Motor neuron (in vitro differentiated cells): Measurements from ENCODE around the gene GPN1. TPM values are rescaled to one million over a fixed set of nuclear protein-coding genes. Genes with fewer than 3 reads are reported as not detected.
"Not testable (repeated sequence)": the region's sequence is repeated elsewhere in the genome, so short reads cannot be mapped to it uniquely, and the experiment has no call there.

Experiments
- ATAC-seq, 8 experiments: fragments of 200-7000 bp; cut with Tn5 transposase; replicated peaks in 6 of 8; 2 replicates each; pipeline ENCODE4 v1.8.0; 2021; ENCODE audit warnings: mild to moderate bottlenecking in 8 of 8, moderate library complexity in 8 of 8
- H3K27ac ChIP-seq, 2 donors: fragments of 250-450 bp; sonication (Bioruptor Pico); 2 replicates each; pipeline ENCODE4 v1.9.0; 2021; ENCODE audit warnings: antibody characterized with exemption in 2 of 2, mild to moderate bottlenecking in 2 of 2, moderate library complexity in 1 of 2
- H3K4me1 ChIP-seq, 2 donors: fragments of 250-450 bp; sonication (Bioruptor Pico); replicated peaks in 1 of 2; 2 replicates each; pipeline ENCODE4 v1.6.1; 2021; ENCODE audit warnings: antibody characterized with exemption in 2 of 2, mild to moderate bottlenecking in 2 of 2, moderate library complexity in 1 of 2
- H3K4me3 ChIP-seq, 5 donors: fragments of 250-450 bp; sonication (Bioruptor Pico); 2 replicates each; pipeline ENCODE4 v1.9.0; 2021; ENCODE audit warnings: antibody characterized with exemption in 5 of 5, mild to moderate bottlenecking in 5 of 5, moderate library complexity in 4 of 5
- WGBS, 10 experiments: fragments of 450-650 bp; shearing (Covaris generic); methylation state at CpG; one replicate each; pipeline ENCODE4 v1.0.0; 2022; 5-methylcytosine and 5-hydroxymethylcytosine counted together
- in situ Hi-C, 9 experiments: fragments of 400-800 bp; cut with MboI; loops; one replicate each; pipeline ENCODE4 v1.15.0; 2021; ENCODE audit warnings: low sequenced_read_pairs in 9 of 9, low pct_unique_long_range_greater_than_20kb in 2 of 9; ENCODE audit not compliant: unreplicated experiment in 9 of 9
- total RNA-seq, 8 experiments: library from RNA; unstranded; fragments of 300-600 nt; gene quantifications; 2 replicates each; pipeline versions ENCODE4 v1.2.3 to v1.2.4, GENCODE V29; 2022

GPN1 gene
- 10 to 100 TPM; 22.5 to 67.6 (median 32.5) TPM for total RNA-seq

- Histone ChIP-seq H3K27ac (peak within 1 kb of the TSS; percentile 48 to 67), H3K4me1 (peaks cover 17% of the 10 kb centered on the region in 2 donors), H3K4me3 (peak within 1 kb of the TSS; percentile 71 to 96 (median 81))
- peak; percentile 95 to 98 (median 98) for ATAC-seq
- in situ Hi-C loops: no loop called here
- 0 to 2% (median 0%) methylated on average over 1 to 18 of the region's 44 CpGs for WGBS, 10 experiments
These were observed at the start of gene GPN1, which contains the start of gene CCDC121 for GRCh38 chr2:27628767-27629709. TSS of gene GPN1 (plus strand) at chr2:27629050. CDS start at chr2:27629059, 9 bp downstream. TSS of gene CCDC121 (minus strand) at chr2:27629012. CDS start at chr2:27627799, 1,213 bp downstream.

GRCh38 chr2:27581417-27582128 is 47.3 kb upstream of the GPN1 start:
- H3K4me1 ChIP-seq: peaks cover 11 to 21% of the 10 kb centered on the region in 2 donors
- ATAC-seq: no peak

GRCh38 chr2:27582129-27582694 is 46.6 kb upstream of the GPN1 start:
- ATAC-seq: no peak
- Histone ChIP-seq H3K4me1 (peaks cover 11 to 21% of the 10 kb centered on the region in 2 donors), H3K4me3 (peak overlapping the region; percentile 43 to 81 (median 50)), H3K27ac (peak overlapping the region; percentile 21 to 66)
- in situ Hi-C loops: no loop called here
- WGBS, 10 experiments: 70 to 100% (median 93%) methylated on average over 1 to 7 of the region's 16 CpGs; no CpG with 5 or more reads in 3 of the 10 experiments

More at GRCh38 chr2:27581417-27582128, 47.3 kb upstream of the GPN1 start:
- Histone ChIP-seq H3K4me3 (no peak overlapping the region), H3K27ac (no peak overlapping the region)
- 80 to 100% (median 89%) methylated on average over 1 to 14 of the region's 19 CpGs; no CpG with 5 or more reads in 5 of the 10 experiments for WGBS, 10 experiments
- in situ Hi-C loops: no loop called here

GRCh38 chr2:27582695-27583389 is 46.0 kb upstream of the GPN1 start, which contains the start of gene ZNF512:
TSS of gene ZNF512 (plus strand) at chr2:27583042. CDS start at chr2:27583113, 71 bp downstream.
- Histone ChIP-seq H3K4me3 (peak within 1 kb of the TSS; percentile 43 to 81 (median 50)), H3K27ac (peak within 1 kb of the TSS; percentile 46 to 66), H3K4me1 (peaks cover 11 to 21% of the 10 kb centered on the region in 2 donors)
- 0 to 20% (median 1%) methylated on average over 1 to 13 of the region's 38 CpGs; no CpG with 5 or more reads in 2 of the 10 experiments for WGBS, 10 experiments
- ATAC-seq: peak; percentile 97 to 99 (median 98)
- in situ Hi-C loops: no loop called here

- H3K4me1 ChIP-seq: peaks cover 11 to 21% of the 10 kb centered on the region in 2 donors
- ATAC-seq: peak in 3 of 8 experiments; percentile 6 to 12 (median 10)
- H3K27ac ChIP-seq: peak overlapping the region; percentile 46 to 66
- peak overlapping the region; percentile 43 to 81 (median 50) for H3K4me3 ChIP-seq
- in situ Hi-C loops: no loop called here
- WGBS, 10 experiments: 0 to 23% (median 3%) methylated on average over 1 to 12 of the region's 12 CpGs; no CpG with 5 or more reads in 1 of the 10 experiments
These were observed 45.4 kb upstream of the GPN1 start for GRCh38 chr2:27583390-27583915.

- Histone ChIP-seq H3K4me3 (peak overlapping the region in 4 of 5 donors; percentile 44 to 81 (median 52)), H3K27ac (no peak overlapping the region), H3K4me1 (peaks cover 11 to 21% of the 10 kb centered on the region in 2 donors)
- 56 to 91% (median 79%) methylated on average over 1 to 3 of the region's 3 CpGs; no CpG with 5 or more reads in 1 of the 10 experiments for WGBS, 10 experiments
- no peak for ATAC-seq
- in situ Hi-C loops: no loop called here
These were observed 44.3 kb upstream of the GPN1 start for GRCh38 chr2:27584597-27584996.

GRCh38 chr2:27587025-27587424 is 41.8 kb upstream of the GPN1 start:
- Histone ChIP-seq H3K27ac (no peak overlapping the region), H3K4me1 (peaks cover 11 to 21% of the 10 kb centered on the region in 2 donors), H3K4me3 (no peak overlapping the region)
- ATAC-seq: no peak
- in situ Hi-C loops: no loop called here
- WGBS, 10 experiments: 83 to 100% (median 100%) methylated on average over 1 to 2 of the region's 2 CpGs; no CpG with 5 or more reads in 2 of the 10 experiments

GRCh38 chr2:27588308-27588707 is 40.5 kb upstream of the GPN1 start:
- ATAC-seq: no peak
- WGBS, 10 experiments: 93 to 100% (median 100%) methylated on average over 2 of the region's 2 CpGs; no CpG with 5 or more reads in 2 of the 10 experiments
- in situ Hi-C loops: no loop called here
- no peak overlapping the region for H3K27ac ChIP-seq
- H3K4me3 ChIP-seq: no peak overlapping the region
- H3K4me1 ChIP-seq: peaks cover 11 to 16% of the 10 kb centered on the region in 2 donors

GRCh38 chr2:27591745-27592144 is 37.1 kb upstream of the GPN1 start:
- WGBS, 10 experiments: 81 to 100% (median 100%) methylated on average over 1 to 3 of the region's 3 CpGs; no CpG with 5 or more reads in 4 of the 10 experiments
- Histone ChIP-seq H3K4me1 (no peaks in the 10 kb centered on the region), H3K27ac (no peak overlapping the region), H3K4me3 (no peak overlapping the region)
- in situ Hi-C loops: no loop called here
- no peak for ATAC-seq

GRCh38 chr2:27593240-27593639 is 35.6 kb upstream of the GPN1 start:
- WGBS, 10 experiments: 70 to 100% (median 97%) methylated on average over 1 to 2 of the region's 2 CpGs; no CpG with 5 or more reads in 4 of the 10 experiments
- no peaks in the 10 kb centered on the region for H3K4me1 ChIP-seq
- ATAC-seq: no peak
- no peak overlapping the region for H3K4me3 ChIP-seq
- in situ Hi-C loops: no loop called here
- no peak overlapping the region for H3K27ac ChIP-seq

- H3K4me3 ChIP-seq, H3K4me1 ChIP-seq, ATAC-seq, in situ Hi-C loops, H3K27ac ChIP-seq: not testable (repeated sequence)
- 100% methylated on average over 1 to 4 of the region's 45 CpGs; no CpG with 5 or more reads in 7 of the 10 experiments for WGBS, 10 experiments
These were observed 34.7 kb upstream of the GPN1 start for GRCh38 chr2:27594020-27594703.
